ENCODE measurements around the gene UBXN1. TPM values are rescaled to one million over a fixed set of nuclear protein-coding genes. Genes with fewer than 3 reads are reported as not detected.
A peak's percentile ranks its signal among the peaks of the same experiment; 100 is the strongest.

Gene UBXN1
- total RNA-seq, 1 experiment from 2014 or later, result 153 TPM

- ChIA-PET CTCF (interaction anchor here (0.6 to 1.0 kb wide), 3 partner anchors 38 to 290 kb away, joined by 3 to 4 read pairs (median 3); partner anchors contain the start of genes EEF1G and GNG3), POLR2A (interaction anchor here (0.5 to 10.6 kb wide), 16 partner anchors 9 to 121 kb away, joined by 3 to 182 read pairs (median 5); partner anchors contain the start of genes B3GAT3, EEF1G, GANAB and HNRNPUL2)
- TF ChIP-seq CTCF (IDR thresholded peaks at IDR 0.05; ENCODE audit: unreplicated experiment), result no peak
- no TSS peak for BruUV-seq (replicated peaks)
- Mint-ChIP-seq H3K36me3 (ENCODE audit: insufficient read depth, unreplicated experiment) (peaks cover 74% of the 10 kb centered on the region), H3K4me1 (ENCODE audit: insufficient read depth, unreplicated experiment) (peaks cover 5% of the 10 kb centered on the region), H3K4me3 (ENCODE audit: unreplicated experiment) (no peak overlapping the region), H3K27me3 (ENCODE audit: insufficient read depth, unreplicated experiment) (no peaks in the 10 kb centered on the region), H3K27ac (ENCODE audit: low read depth, unreplicated experiment) (peak overlapping the region; percentile 95), H3K9me3 (ENCODE audit: unreplicated experiment) (no peaks in the 10 kb centered on the region)
- intact Hi-C loops (cut with micrococcal nuclease), result loop anchor here (5.0 kb wide), 1 partner anchor 77 kb away; the partner anchor contains the start of gene TUT1
- DNase-seq (ENCODE audit: unreplicated experiment), result peak; percentile 49
Measured at GRCh38 chr11:62669420-62670161, 9.3 kb downstream of the UBXN1 start.

- Mint-ChIP-seq H3K36me3 (ENCODE audit: insufficient read depth, unreplicated experiment) (peaks cover 69% of the 10 kb centered on the region), H3K27me3 (ENCODE audit: insufficient read depth, unreplicated experiment) (no peaks in the 10 kb centered on the region), H3K27ac (ENCODE audit: low read depth, unreplicated experiment) (peak overlapping the region; percentile 91), H3K4me3 (ENCODE audit: unreplicated experiment) (peak overlapping the region; percentile 98), H3K4me1 (ENCODE audit: insufficient read depth, unreplicated experiment) (peaks cover 5% of the 10 kb centered on the region), H3K9me3 (ENCODE audit: unreplicated experiment) (no peaks in the 10 kb centered on the region)
- no peak for DNase-seq (ENCODE audit: unreplicated experiment)
- no peak for TF ChIP-seq CTCF (IDR thresholded peaks at IDR 0.05; ENCODE audit: unreplicated experiment)
- POLR2A ChIA-PET, result interaction anchor here (0.7 to 10.6 kb wide), 21 partner anchors 11 to 214 kb away, joined by 3 to 222 read pairs (median 7); partner anchors contain the start of genes AHNAK, B3GAT3, EEF1G and GANAB
- CTCF ChIA-PET, result interaction anchor here (0.6 to 1.9 kb wide), 9 partner anchors 9 to 1239 kb away, joined by 3 to 15 read pairs (median 3); partner anchors contain the start of gene UBXN1
- intact Hi-C loops (cut with micrococcal nuclease), result no loop called here
- no TSS peak for BruUV-seq (replicated peaks)
Measured at GRCh38 chr11:62667460-62667859, 11.4 kb downstream of the UBXN1 start.

GRCh38 chr11:62666259-62666926, 12.5 kb downstream of the UBXN1 start:
- Mint-ChIP-seq H3K4me1 (ENCODE audit: insufficient read depth, unreplicated experiment) (peaks cover 5% of the 10 kb centered on the region), H3K4me3 (ENCODE audit: unreplicated experiment) (peak overlapping the region; percentile 98), H3K27ac (ENCODE audit: low read depth, unreplicated experiment) (peak overlapping the region; percentile 91), H3K36me3 (ENCODE audit: insufficient read depth, unreplicated experiment) (peaks cover 70% of the 10 kb centered on the region), H3K27me3 (ENCODE audit: insufficient read depth, unreplicated experiment) (no peaks in the 10 kb centered on the region), H3K9me3 (ENCODE audit: unreplicated experiment) (no peaks in the 10 kb centered on the region)
- ChIA-PET POLR2A (interaction anchor here (0.6 to 10.6 kb wide), 37 partner anchors 7 to 1749 kb away, joined by 3 to 222 read pairs (median 7); partner anchors contain the start of genes B3GAT3, EEF1G, GANAB and HNRNPUL2), CTCF (interaction anchor here (0.6 to 1.9 kb wide), 7 partner anchors 9 to 1238 kb away, joined by 3 to 13 read pairs (median 3); no protein-coding TSS in a partner anchor)
- DNase-seq (ENCODE audit: unreplicated experiment), result peak; percentile 16
- no peak for TF ChIP-seq CTCF (IDR thresholded peaks at IDR 0.05; ENCODE audit: unreplicated experiment)
- intact Hi-C loops (cut with micrococcal nuclease), result no loop called here
- no TSS peak for BruUV-seq (replicated peaks)
